Smooth muscle cell of the brain vasculature (primary cell): ENCODE data around the gene MTRF1L.

Experiments
- DNase-seq: peaks from one replicate; pipeline ENCODE4 v3.0.0-alpha.2; 2012; ENCODE audit warnings: low read depth, low spot score

The MTRF1L gene

GRCh38 chr6:153002613-153003365 lies at the start of gene MTRF1L:
Gene MTRF1L, minus strand, starts transcription at chr6:153002709. Its CDS starts 24 bp downstream, at chr6:153002685.
- peak; percentile 93 for DNase-seq

- DNase-seq: no peak
Observed at GRCh38 chr6:153051801-153052200, 49.3 kb upstream of the MTRF1L start.

DNA sequence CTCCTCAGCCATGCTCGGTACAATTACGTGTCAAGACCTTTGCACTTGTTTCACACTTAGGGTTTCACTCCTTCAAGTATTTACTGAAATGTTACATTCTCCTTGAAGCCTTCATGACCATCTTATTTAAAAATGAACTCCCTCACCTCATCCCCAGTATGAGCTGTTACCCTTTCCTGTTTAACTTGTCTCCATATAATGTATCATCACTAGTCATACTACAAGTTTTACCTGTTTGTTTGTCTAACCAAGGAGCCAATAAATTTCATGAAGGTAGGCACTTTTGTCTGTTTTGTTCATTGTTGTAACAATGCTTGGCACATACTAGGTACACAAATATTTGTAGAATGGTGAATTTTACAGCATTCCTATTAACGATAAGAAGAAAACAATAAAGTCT lies 46.1 kb upstream of the MTRF1L start:
- no peak for DNase-seq

DNA sequence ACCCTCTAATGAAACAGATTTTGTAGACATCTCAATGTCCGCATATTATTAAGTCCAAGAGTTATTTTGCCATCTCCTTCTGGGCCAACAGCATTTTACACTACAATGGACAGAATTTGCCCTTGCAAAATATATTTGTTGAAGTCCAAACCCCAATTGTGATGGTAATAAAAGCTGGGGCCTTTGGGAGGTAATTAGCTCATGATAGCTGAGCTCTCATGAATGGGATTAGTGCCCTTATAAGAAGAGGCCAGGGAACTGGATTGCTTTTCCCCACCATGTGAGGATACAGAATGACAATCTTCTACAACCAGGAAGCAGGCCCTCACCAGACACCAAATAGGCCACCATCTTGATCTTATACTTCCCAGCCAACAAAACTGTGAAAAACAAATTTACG lies 44.9 kb upstream of the MTRF1L start:
- no peak for DNase-seq

- no peak for DNase-seq
Observed at GRCh38 chr6:153045271-153045670, 42.8 kb upstream of the MTRF1L start.

- DNase-seq: no peak
Observed at GRCh38 chr6:153044295-153044694, 41.8 kb upstream of the MTRF1L start.

GRCh38 chr6:153043719-153044118 lies 41.2 kb upstream of the MTRF1L start:
- no peak for DNase-seq

DNA sequence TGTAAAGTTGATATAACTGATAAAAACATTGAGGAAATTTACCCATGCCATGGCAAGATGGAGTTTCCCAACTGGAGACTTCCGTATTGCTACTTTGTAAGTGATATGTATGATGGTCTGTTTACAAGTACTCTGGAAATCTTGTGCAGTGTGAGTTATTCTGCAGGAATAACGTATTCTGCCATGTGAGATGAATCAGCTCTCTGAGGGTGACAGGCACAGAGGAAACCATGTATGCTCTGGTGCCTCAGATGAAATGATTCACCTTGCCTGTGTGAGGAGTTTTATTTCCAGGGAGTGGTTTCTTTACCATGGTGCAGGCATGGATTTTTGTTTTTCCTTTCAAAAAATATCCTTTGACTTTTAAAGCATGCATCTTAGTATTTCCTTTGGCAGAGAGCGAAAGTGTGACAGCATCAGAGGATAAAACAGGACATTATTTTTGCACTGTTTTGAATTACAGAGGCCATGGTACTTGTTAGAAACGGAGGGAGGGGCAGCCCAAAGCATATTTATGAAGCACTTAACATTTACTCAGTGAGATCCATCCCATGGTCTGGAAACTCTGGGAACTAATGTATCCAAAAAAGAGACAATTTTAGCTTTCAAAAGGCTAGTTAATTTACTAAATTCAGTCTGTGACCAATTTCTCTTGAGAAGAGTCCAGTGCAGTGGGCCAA lies 36.0 kb upstream of the MTRF1L start:
- no peak for DNase-seq

- no peak for DNase-seq
Observed at GRCh38 chr6:153034139-153034538, 31.6 kb upstream of the MTRF1L start.

GRCh38 chr6:153032255-153032882 lies 29.9 kb upstream of the MTRF1L start:
- DNase-seq: no peak

GRCh38 chr6:153031335-153031955 lies 28.9 kb upstream of the MTRF1L start:
- DNase-seq: no peak

GRCh38 chr6:153028963-153029362 lies 26.5 kb upstream of the MTRF1L start:
- no peak for DNase-seq

- no peak for DNase-seq
Observed at GRCh38 chr6:153028286-153028685, 25.8 kb upstream of the MTRF1L start.

GRCh38 chr6:153027480-153027879 lies 25.0 kb upstream of the MTRF1L start:
- no peak for DNase-seq

- DNase-seq: no peak
Observed at GRCh38 chr6:153024709-153025017, 22.2 kb upstream of the MTRF1L start.

GRCh38 chr6:153023977-153024708 lies 21.6 kb upstream of the MTRF1L start:
- DNase-seq: no peak

GRCh38 chr6:153018355-153018754 lies 15.8 kb upstream of the MTRF1L start:
- no peak for DNase-seq

DNA sequence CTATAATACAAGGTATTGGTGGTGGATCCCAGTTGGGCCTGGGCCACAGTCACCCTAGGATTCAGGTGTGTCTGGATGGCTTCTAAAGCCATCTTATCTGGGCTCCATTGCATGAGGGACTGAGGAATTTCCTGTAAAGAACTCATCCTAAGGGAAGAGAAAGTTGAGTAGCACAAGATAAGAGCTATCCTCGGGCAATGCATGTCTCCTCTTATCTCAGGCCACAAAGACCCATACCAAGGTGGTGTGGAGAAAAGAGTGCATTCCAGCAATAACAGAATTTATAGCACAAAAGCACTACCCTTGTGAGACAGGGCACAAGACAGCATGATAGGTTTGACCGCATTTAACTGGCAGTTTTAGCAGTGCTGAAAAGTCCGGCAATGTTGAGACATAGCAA lies 14.3 kb upstream of the MTRF1L start:
- DNase-seq: no peak

- DNase-seq: no peak
Observed at GRCh38 chr6:153015094-153015640, 12.7 kb upstream of the MTRF1L start.

DNA sequence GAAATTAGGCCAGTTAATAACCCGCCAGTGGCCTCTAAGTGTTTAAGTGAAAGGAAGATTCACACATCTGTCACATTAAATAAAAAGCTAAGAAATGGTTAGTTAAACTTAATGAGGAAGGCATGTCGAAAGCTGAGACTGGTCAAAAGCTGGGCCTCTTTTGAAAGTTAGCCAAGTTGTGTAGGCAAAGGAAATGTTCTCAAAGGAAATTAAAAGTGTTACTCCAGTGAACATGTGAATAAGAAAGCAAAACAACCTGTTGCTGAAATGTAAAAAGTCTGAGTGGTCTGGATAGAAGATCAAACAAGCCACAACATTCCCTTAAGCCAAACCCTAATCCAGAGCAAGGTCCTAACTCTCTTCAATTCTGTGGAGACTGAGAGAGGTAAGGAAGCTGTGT lies 10.9 kb upstream of the MTRF1L start:
- DNase-seq: no peak

DNA sequence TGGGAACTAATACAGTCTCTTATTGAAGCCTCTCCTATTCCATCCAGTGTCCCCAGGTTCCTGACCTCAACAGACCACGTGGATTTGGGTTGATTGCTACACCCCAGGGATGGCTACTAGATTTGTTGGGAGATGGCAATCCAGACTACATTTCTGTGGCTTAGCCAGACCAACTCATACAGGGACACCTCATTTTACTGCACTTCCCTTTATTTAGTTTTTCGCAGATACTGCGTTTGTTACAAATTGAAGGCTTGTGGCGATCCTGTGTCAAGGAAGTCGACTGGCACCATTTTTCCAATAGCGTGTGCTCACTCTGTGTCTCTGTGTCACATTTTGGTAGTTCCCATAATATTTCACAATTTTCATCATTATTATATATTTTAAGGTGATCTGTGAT lies 10.3 kb upstream of the MTRF1L start:
- DNase-seq: no peak

DNA sequence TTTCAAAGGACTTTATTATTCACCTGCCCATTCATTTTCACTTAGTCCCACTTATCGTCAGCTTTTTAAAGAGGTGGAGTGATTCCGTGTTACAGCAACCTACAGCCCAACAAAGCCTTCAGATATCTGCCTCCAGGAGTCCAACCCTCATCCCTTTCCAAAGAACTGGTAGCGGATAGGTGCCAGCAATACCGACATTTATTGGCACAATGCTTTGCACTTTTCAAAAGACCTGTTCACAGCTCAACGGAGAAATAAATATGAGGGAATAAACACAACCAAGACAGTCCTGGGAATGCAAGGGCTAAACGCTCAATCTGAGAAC lies 819 bp upstream of the MTRF1L start:
- DNase-seq: no peak
